ENCODE data around the gene LRRC47. TPM values are rescaled to one million over a fixed set of nuclear protein-coding genes. Genes with fewer than 3 reads are reported as not detected.

LRRC47 gene
- polyA plus RNA-seq, 1 experiment = 37.1 TPM

GRCh38 chr1:3741566-3742438 lies 54.5 kb downstream of the LRRC47 start:
- H3K9me3 ChIP-seq (ENCODE audit: control insufficient read depth, insufficient read depth, low read length) = no peaks in the 10 kb centered on the region; the same call in 1 of the 2 replicates
- no peak for TF ChIP-seq CTCF (IDR thresholded peaks at IDR 0.05; ENCODE audit: low read depth, low read length)
- H3K4me3 ChIP-seq (ENCODE audit: low read depth, low read length) = no peak overlapping the region
- ChIA-PET CTCF (no interaction called here), POLR2A (no interaction called here)
- DNase-seq (ENCODE audit: low read depth, low spot score) = no peak
- no peak overlapping the region for H3K27ac ChIP-seq (ENCODE audit: low read depth, low read length)
- H3K27me3 ChIP-seq (ENCODE audit: control insufficient read depth, insufficient read depth, low read length) = peaks cover 13% of the 10 kb centered on the region

- Histone ChIP-seq H3K4me3 (ENCODE audit: low read depth, low read length) (no peak overlapping the region), H3K27me3 (ENCODE audit: control insufficient read depth, insufficient read depth, low read length) (peaks cover 3% of the 10 kb centered on the region), H3K9me3 (ENCODE audit: control insufficient read depth, insufficient read depth, low read length) (no peaks in the 10 kb centered on the region; the same call in 1 of the 2 replicates), H3K27ac (ENCODE audit: low read depth, low read length) (no peak overlapping the region)
- ChIA-PET CTCF (no interaction called here), POLR2A (no interaction called here)
- no peak for DNase-seq (ENCODE audit: low read depth, low spot score)
- TF ChIP-seq CTCF (IDR thresholded peaks at IDR 0.05; ENCODE audit: low read depth, low read length) = no peak
Observed at GRCh38 chr1:3740752-3741151, 55.5 kb downstream of the LRRC47 start.

DNA sequence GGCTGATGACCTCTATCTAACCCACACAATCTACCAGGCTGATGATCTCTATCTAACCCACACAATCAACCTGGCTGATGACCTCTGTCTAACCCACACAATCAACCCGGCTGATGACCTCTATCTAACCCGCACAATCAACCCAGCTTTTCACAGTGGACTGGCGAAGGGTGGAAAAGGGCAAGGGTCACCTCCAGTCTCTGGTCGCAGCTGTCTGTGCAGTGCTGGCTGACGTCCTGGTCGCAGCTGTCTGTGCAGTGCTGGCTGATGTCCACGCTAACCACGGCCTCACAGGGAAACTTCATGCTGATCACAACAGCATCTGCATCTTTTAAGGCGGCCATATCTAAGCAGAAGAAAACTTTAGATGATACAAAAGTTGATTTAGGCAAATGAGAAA lies 56.3 kb downstream of the LRRC47 start:
- no peak for TF ChIP-seq CTCF (IDR thresholded peaks at IDR 0.05; ENCODE audit: low read depth, low read length)
- POLR2A ChIA-PET = no interaction called here
- CTCF ChIA-PET = no interaction called here
- no peak for DNase-seq (ENCODE audit: low read depth, low spot score)
- H3K9me3 ChIP-seq (ENCODE audit: control insufficient read depth, insufficient read depth, low read length) = no peaks in the 10 kb centered on the region; the same call in 1 of the 2 replicates
- no peak overlapping the region for H3K4me3 ChIP-seq (ENCODE audit: low read depth, low read length)
- H3K27me3 ChIP-seq (ENCODE audit: control insufficient read depth, insufficient read depth, low read length) = no peaks in the 10 kb centered on the region
- no peak overlapping the region for H3K27ac ChIP-seq (ENCODE audit: low read depth, low read length)

DNA sequence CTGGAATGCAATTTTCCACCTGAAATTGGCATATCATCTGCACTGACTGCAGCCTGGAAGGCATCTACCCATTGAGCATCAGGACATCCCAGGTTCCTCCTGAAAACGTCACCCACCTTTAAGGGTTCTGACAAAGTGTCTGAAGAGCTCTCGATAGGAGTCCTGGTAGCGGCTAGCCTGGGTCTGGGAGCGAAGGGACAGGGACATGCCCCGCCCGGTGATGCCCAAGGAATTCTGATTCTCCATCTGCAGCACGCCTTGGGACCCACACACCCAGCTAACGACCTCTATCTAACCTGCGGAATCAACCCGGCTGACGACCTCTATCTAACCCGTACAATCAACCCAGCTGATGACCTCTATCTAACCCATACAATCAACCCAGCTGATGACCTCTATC lies 57.4 kb downstream of the LRRC47 start:
- Histone ChIP-seq H3K27ac (ENCODE audit: low read depth, low read length) (no peak overlapping the region), H3K4me3 (ENCODE audit: low read depth, low read length) (no peak overlapping the region), H3K27me3 (ENCODE audit: control insufficient read depth, insufficient read depth, low read length) (no peaks in the 10 kb centered on the region), H3K9me3 (ENCODE audit: control insufficient read depth, insufficient read depth, low read length) (no peaks in the 10 kb centered on the region; the same call in 1 of the 2 replicates)
- POLR2A ChIA-PET = no interaction called here
- no peak for DNase-seq (ENCODE audit: low read depth, low spot score)
- CTCF ChIA-PET = interaction anchor here (1.0 kb wide), 1 partner anchor 14 kb away, joined by 3 read pairs; no protein-coding TSS in a partner anchor
- TF ChIP-seq CTCF (IDR thresholded peaks at IDR 0.05; ENCODE audit: low read depth, low read length) = no peak

- H3K9me3 ChIP-seq (ENCODE audit: control insufficient read depth, insufficient read depth, low read length) = no peaks in the 10 kb centered on the region; the same call in 1 of the 2 replicates
- no peak overlapping the region for H3K27ac ChIP-seq (ENCODE audit: low read depth, low read length)
- H3K27me3 ChIP-seq (ENCODE audit: control insufficient read depth, insufficient read depth, low read length) = peaks cover 6% of the 10 kb centered on the region
- no peak overlapping the region for H3K4me3 ChIP-seq (ENCODE audit: low read depth, low read length)
- ChIA-PET CTCF (no interaction called here), POLR2A (interaction anchor here (0.6 kb wide), 1 partner anchor 183 kb away, joined by 3 read pairs; no protein-coding TSS in a partner anchor)
- no peak for TF ChIP-seq CTCF (IDR thresholded peaks at IDR 0.05; ENCODE audit: low read depth, low read length)
- no peak for DNase-seq (ENCODE audit: low read depth, low spot score)
Observed at GRCh38 chr1:3736708-3737107, 59.6 kb downstream of the LRRC47 start.

All from AG04450 (cell line).